Skeletal muscle tissue (tissue), 4 donors: ENCODE measurements around the gene BPGM. TPM values are rescaled to one million over a fixed set of nuclear protein-coding genes. Genes with fewer than 3 reads are reported as not detected.

Experiments
- H3K27ac ChIP-seq: one replicate; pipeline ENCODE4 v1.7.0; 2013; ENCODE audit warnings: mild to moderate bottlenecking, low read depth, low read length, inconsistent platforms
- H3K27me3 ChIP-seq, 3 donors: one replicate each; pipeline ENCODE4 v1.7.0; 2013; ENCODE audit warnings: low read length in 3 of 3; ENCODE audit not compliant: control insufficient read depth in 3 of 3, insufficient read depth in 3 of 3
- H3K36me3 ChIP-seq, 3 donors: one replicate each; pipeline ENCODE4 v1.7.0; 2013; ENCODE audit warnings: low read length in 3 of 3; ENCODE audit not compliant: control insufficient read depth in 3 of 3, insufficient read depth in 3 of 3
- H3K4me1 ChIP-seq, 3 donors: one replicate each; pipeline ENCODE4 v1.7.0; 2013; ENCODE audit warnings: low read length in 3 of 3, mild to moderate bottlenecking in 3 of 3; ENCODE audit not compliant: control insufficient read depth in 3 of 3, insufficient read depth in 3 of 3
- H3K4me3 ChIP-seq, 3 donors: one replicate each; pipeline ENCODE4 v1.7.0; 2013; ENCODE audit warnings: low read length in 3 of 3
- H3K9ac ChIP-seq, 3 donors: one replicate each; pipeline ENCODE4 v1.7.0; 2013; ENCODE audit warnings: low read length in 3 of 3, mild to moderate bottlenecking in 3 of 3, moderate library complexity in 2 of 3, low read depth in 1 of 3
- H3K9me3 ChIP-seq, 3 donors: one replicate each; pipeline ENCODE4 v1.7.0; 2013; ENCODE audit warnings: low read length in 3 of 3; ENCODE audit not compliant: control insufficient read depth in 3 of 3
- total RNA-seq: library from RNA; depleted of rRNA; stranded (reverse); fragments of >200 nt; gene quantifications from one replicate; pipeline ENCODE4 v1.2.3, GENCODE V29; 2014
- donor health status: Osteomylitis.

BPGM gene
- total RNA-seq, result 92.9 TPM

- Histone ChIP-seq H3K9ac (peak within 1 kb of the TSS; percentile 91 to 94 (median 91)), H3K36me3 (peaks cover 0 to 2% (median 0%) of the 10 kb centered on the region in 3 donors), H3K4me3 (peak within 1 kb of the TSS; percentile 81 to 96 (median 94)), H3K4me1 (peaks cover 4 to 16% (median 16%) of the 10 kb centered on the region in 3 donors), H3K27me3 (no peaks in the 10 kb centered on the region), H3K27ac (peak within 1 kb of the TSS; percentile 82), H3K9me3 (no peaks in the 10 kb centered on the region)
Measured at GRCh38 chr7:134646425-134647305, at the start of gene BPGM. Gene BPGM, plus strand, starts transcription at chr7:134646853. Its CDS starts 14,655 bp downstream, at chr7:134661508.

- Histone ChIP-seq H3K27me3 (no peaks in the 10 kb centered on the region), H3K4me3 (no peak overlapping the region), H3K36me3 (no peaks in the 10 kb centered on the region), H3K9ac (no peak overlapping the region), H3K4me1 (peaks cover 3 to 6% (median 4%) of the 10 kb centered on the region in 3 donors), H3K27ac (no peak overlapping the region), H3K9me3 (no peaks in the 10 kb centered on the region)
Measured at GRCh38 chr7:134599371-134599770, 47.3 kb upstream of the BPGM start.

GRCh38 chr7:134601459-134601858, 45.2 kb upstream of the BPGM start:
- Histone ChIP-seq H3K4me3 (no peak overlapping the region), H3K9me3 (no peaks in the 10 kb centered on the region), H3K27me3 (no peaks in the 10 kb centered on the region), H3K9ac (no peak overlapping the region), H3K4me1 (peaks cover 3 to 7% (median 4%) of the 10 kb centered on the region in 3 donors), H3K27ac (no peak overlapping the region), H3K36me3 (no peaks in the 10 kb centered on the region)

GRCh38 chr7:134602881-134603451, 43.7 kb upstream of the BPGM start:
- Histone ChIP-seq H3K9me3 (no peaks in the 10 kb centered on the region), H3K27me3 (no peaks in the 10 kb centered on the region), H3K4me3 (peak overlapping the region; percentile 58 to 65 (median 62)), H3K27ac (no peak overlapping the region), H3K36me3 (no peaks in the 10 kb centered on the region), H3K9ac (peak overlapping the region; percentile 16 to 60 (median 47)), H3K4me1 (peaks cover 5 to 10% (median 8%) of the 10 kb centered on the region in 3 donors)

GRCh38 chr7:134605978-134606923, 40.4 kb upstream of the BPGM start:
- Histone ChIP-seq H3K27me3 (no peaks in the 10 kb centered on the region), H3K9me3 (no peaks in the 10 kb centered on the region), H3K4me1 (peaks cover 5 to 10% (median 8%) of the 10 kb centered on the region in 3 donors), H3K27ac (no peak overlapping the region), H3K36me3 (no peaks in the 10 kb centered on the region), H3K9ac (peak overlapping the region in 1 of 3 donors; percentile 13), H3K4me3 (peak overlapping the region in 1 of 3 donors; percentile 61)

- Histone ChIP-seq H3K4me1 (peaks cover under 1 to 2% (median 1%) of the 10 kb centered on the region in 3 donors), H3K27me3 (no peaks in the 10 kb centered on the region), H3K4me3 (no peak overlapping the region), H3K36me3 (no peaks in the 10 kb centered on the region), H3K27ac (no peak overlapping the region), H3K9me3 (no peaks in the 10 kb centered on the region), H3K9ac (no peak overlapping the region)
Measured at GRCh38 chr7:134611611-134612151, 35.0 kb upstream of the BPGM start.

GRCh38 chr7:134612197-134612596, 34.5 kb upstream of the BPGM start:
- peaks cover 0 to 2% (median 0%) of the 10 kb centered on the region in 3 donors for H3K4me1 ChIP-seq
- H3K27ac ChIP-seq, result no peak overlapping the region
- no peak overlapping the region for H3K9ac ChIP-seq
- H3K9me3 ChIP-seq, result no peaks in the 10 kb centered on the region
- H3K36me3 ChIP-seq, result no peaks in the 10 kb centered on the region
- H3K27me3 ChIP-seq, result no peaks in the 10 kb centered on the region
- H3K4me3 ChIP-seq, result no peak overlapping the region

- Histone ChIP-seq H3K27me3 (no peaks in the 10 kb centered on the region), H3K4me3 (no peak overlapping the region), H3K36me3 (no peaks in the 10 kb centered on the region), H3K9ac (no peak overlapping the region), H3K27ac (peak overlapping the region; percentile 34), H3K4me1 (no peaks in the 10 kb centered on the region), H3K9me3 (no peaks in the 10 kb centered on the region)
Measured at GRCh38 chr7:134613623-134614347, 32.9 kb upstream of the BPGM start.

GRCh38 chr7:134616611-134617010, 30.0 kb upstream of the BPGM start:
- Histone ChIP-seq H3K27ac (no peak overlapping the region), H3K4me1 (no peaks in the 10 kb centered on the region), H3K9me3 (no peaks in the 10 kb centered on the region), H3K36me3 (no peaks in the 10 kb centered on the region), H3K4me3 (no peak overlapping the region), H3K27me3 (no peaks in the 10 kb centered on the region), H3K9ac (no peak overlapping the region)
